Measurements from ENCODE around the gene ARL8A.

DNA sequence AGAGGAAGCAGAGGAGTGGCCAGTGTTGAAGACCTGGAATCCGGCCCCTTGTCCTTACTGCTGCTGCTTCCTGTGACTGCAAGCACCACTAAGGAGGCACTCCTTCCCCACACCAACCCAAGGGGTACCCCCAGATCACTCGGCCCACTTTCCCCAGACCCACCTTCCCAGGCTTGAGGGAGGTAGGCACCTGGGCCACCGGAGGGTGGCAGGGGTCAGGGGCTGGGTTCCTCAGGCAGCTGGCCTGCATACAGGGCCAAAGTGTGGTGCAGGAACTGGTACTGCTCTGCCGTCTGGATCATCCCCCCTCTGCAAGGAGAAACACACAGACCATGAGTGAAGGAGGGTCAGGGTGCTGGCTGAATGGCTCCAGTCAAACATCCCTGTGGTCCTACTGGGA, 3.9 kb upstream of the ARL8A start:
- no peak for TF ChIP-seq GATA2 (IDR thresholded peaks at IDR 0.05; ENCODE audit: low read depth, low read length)
- no peak for TF ChIP-seq GATA3 (IDR thresholded peaks at IDR 0.05; ENCODE audit: low read depth, low read length)

Measured in SH-SY5Y (cell line).